Parathyroid adenoma (tissue), 2 donors: ENCODE results near the gene RSPRY1.
"Not testable (repeated sequence)": the region's sequence is repeated elsewhere in the genome, so short reads cannot be mapped to it uniquely, and the experiment has no call there.

Experiments
- H2AFZ ChIP-seq: fragments of 300-600 bp; sonication (generic); one replicate; pipeline ENCODE4 v1.7.0; 2017; ENCODE audit warnings: antibody characterized with exemption, mild to moderate bottlenecking
- H3K27ac ChIP-seq: fragments of 300-600 bp; sonication (generic); one replicate; pipeline ENCODE4 v1.7.0; 2017
- H3K27me3 ChIP-seq: fragments of 300-600 bp; sonication (generic); one replicate; pipeline ENCODE4 v1.7.0; 2017; ENCODE audit warnings: low read length; ENCODE audit not compliant: control insufficient read depth, insufficient read depth
- H3K36me3 ChIP-seq: fragments of 300-600 bp; sonication (generic); one replicate; pipeline ENCODE4 v1.7.0; 2017; ENCODE audit warnings: low read length; ENCODE audit not compliant: control insufficient read depth, insufficient read depth
- H3K4me1 ChIP-seq: fragments of 300-600 bp; sonication (generic); one replicate; pipeline ENCODE4 v1.7.0; 2017; ENCODE audit warnings: control low read depth
- H3K4me2 ChIP-seq: fragments of 300-600 bp; sonication (generic); one replicate; pipeline ENCODE4 v1.7.0; 2017; ENCODE audit warnings: low read length
- H3K4me3 ChIP-seq: fragments of 300-600 bp; sonication (generic); one replicate; pipeline ENCODE4 v1.7.0; 2017; ENCODE audit warnings: low read depth, low read length
- H3K79me2 ChIP-seq: fragments of 300-600 bp; sonication (generic); one replicate; pipeline ENCODE4 v1.7.0; 2017; ENCODE audit warnings: control low read depth
- H3K9ac ChIP-seq: fragments of 300-600 bp; sonication (generic); one replicate; pipeline ENCODE4 v1.7.0; 2017; ENCODE audit warnings: mild to moderate bottlenecking
- H3K9me3 ChIP-seq: fragments of 300-600 bp; sonication (generic); one replicate; pipeline ENCODE4 v1.7.0; 2017; ENCODE audit warnings: low read length; ENCODE audit not compliant: control insufficient read depth
- CTCF ChIP-seq: fragments of 300-600 bp; sonication (generic); IDR thresholded peaks from one replicate; pipeline ENCODE4 v1.7.0; 2017; ENCODE audit warnings: antibody characterized with exemption, mild to moderate bottlenecking
- donor health status: primary hyperparathyroidism.

Gene RSPRY1

GRCh38 chr16:57271063-57271345 is 84.9 kb downstream of the RSPRY1 start:
- Histone ChIP-seq H3K27ac (no peak overlapping the region), H3K4me1 (peaks cover 16% of the 10 kb centered on the region), H3K79me2 (no peaks in the 10 kb centered on the region), H3K4me3 (no peak overlapping the region), H3K4me2 (no peak overlapping the region), H3K9me3 (no peaks in the 10 kb centered on the region), H3K9ac (no peak overlapping the region), H3K36me3 (no peaks in the 10 kb centered on the region), H2AFZ (no peak overlapping the region), H3K27me3 (no peaks in the 10 kb centered on the region)
- no peak for TF ChIP-seq CTCF

GRCh38 chr16:57271867-57272495 is 85.9 kb downstream of the RSPRY1 start:
- no peak for TF ChIP-seq CTCF

GRCh38 chr16:57273359-57273758 is 87.2 kb downstream of the RSPRY1 start:
- H3K4me2 ChIP-seq: no peak overlapping the region
- no peaks in the 10 kb centered on the region for H3K27me3 ChIP-seq
- H3K4me3 ChIP-seq: no peak overlapping the region
- peaks cover 5% of the 10 kb centered on the region for H3K4me1 ChIP-seq
- no peak overlapping the region for H3K27ac ChIP-seq
- H3K9ac ChIP-seq: no peak overlapping the region
- no peak overlapping the region for H2AFZ ChIP-seq
- no peaks in the 10 kb centered on the region for H3K79me2 ChIP-seq
- H3K36me3 ChIP-seq: no peaks in the 10 kb centered on the region
- H3K9me3 ChIP-seq: no peaks in the 10 kb centered on the region
- no peak for TF ChIP-seq CTCF

More at GRCh38 chr16:57271867-57272495, 85.9 kb downstream of the RSPRY1 start:
- Histone ChIP-seq H3K4me2 (no peak overlapping the region), H3K9me3 (no peaks in the 10 kb centered on the region), H3K27ac (no peak overlapping the region), H3K27me3 (no peaks in the 10 kb centered on the region), H3K79me2 (no peaks in the 10 kb centered on the region), H3K4me3 (no peak overlapping the region), H3K9ac (no peak overlapping the region), H3K4me1 (peaks cover 7% of the 10 kb centered on the region), H3K36me3 (no peaks in the 10 kb centered on the region), H2AFZ (no peak overlapping the region)

GRCh38 chr16:57273826-57274225 is 87.7 kb downstream of the RSPRY1 start:
- H3K4me1 ChIP-seq: peaks cover 2% of the 10 kb centered on the region
- H3K4me2 ChIP-seq: no peak overlapping the region
- no peak overlapping the region for H2AFZ ChIP-seq
- H3K36me3 ChIP-seq: no peaks in the 10 kb centered on the region
- no peak overlapping the region for H3K27ac ChIP-seq
- TF ChIP-seq CTCF: no peak
- no peaks in the 10 kb centered on the region for H3K79me2 ChIP-seq
- no peaks in the 10 kb centered on the region for H3K27me3 ChIP-seq
- H3K4me3 ChIP-seq: no peak overlapping the region
- no peak overlapping the region for H3K9ac ChIP-seq
- no peaks in the 10 kb centered on the region for H3K9me3 ChIP-seq

- not testable (repeated sequence) for H3K9ac ChIP-seq, H3K4me1 ChIP-seq, H3K9me3 ChIP-seq, H3K4me2 ChIP-seq, H3K4me3 ChIP-seq, H3K27ac ChIP-seq, H2AFZ ChIP-seq, H3K36me3 ChIP-seq, H3K79me2 ChIP-seq, H3K27me3 ChIP-seq
Observed at GRCh38 chr16:57275946-57276345, 89.8 kb downstream of the RSPRY1 start.
